CD4-positive, alpha-beta T cell (primary cell): ENCODE measurements around the gene ATF2. TPM values are rescaled to one million over a fixed set of nuclear protein-coding genes. Genes with fewer than 3 reads are reported as not detected.

Experiments
- ATAC-seq: fragments of 200-7000 bp; cut with Tn5 transposase; one replicate; pipeline ENCODE4 v1.10.0; 2022; ENCODE audit warnings: mild to moderate bottlenecking; ENCODE audit not compliant: poor library complexity
- CTCF ChIA-PET: fragments of 350-600 bp; sonication (Branson Sonifier 250); formaldehyde crosslinking; loops from one replicate; lab custom pipeline; 2021; ENCODE audit warnings: antibody characterized with exemption, inconsistent platforms; lab: Charles Lee
- POLR2A ChIA-PET: fragments of 350-600 bp; sonication (Branson Sonifier 250); formaldehyde crosslinking; loops from one replicate; lab custom pipeline; 2021; ENCODE audit warnings: antibody characterized with exemption, inconsistent platforms; lab: Charles Lee
- DNase-seq, 14 experiments: peaks; one replicate each; pipeline ENCODE4 v3.0.0-alpha.2; 2013 to 2020; ENCODE audit warnings: mixed read lengths in 2 of 14
- H3K27ac ChIP-seq, 2 donors: one replicate each; pipeline versions ENCODE4 v1.5.1 to v1.7.0; 2013; ENCODE audit warnings: low read length in 2 of 2, low read depth in 1 of 2, mild to moderate bottlenecking in 1 of 2
- H3K27me3 ChIP-seq, 2 experiments: 1 replicate in 1 of 2; 2 replicates in 1 of 2; pipeline versions ENCODE4 v1.6.1 to v1.7.0; 2013; ENCODE audit warnings: low read length in 2 of 2, control low read depth in 1 of 2, mild to moderate bottlenecking in 1 of 2, moderate library complexity in 1 of 2; ENCODE audit not compliant: insufficient read depth in 2 of 2, control insufficient read depth in 1 of 2
- H3K36me3 ChIP-seq: one replicate; pipeline ENCODE4 v1.6.1; 2013; ENCODE audit warnings: low read length, control low read depth; ENCODE audit not compliant: insufficient read depth
- H3K4me1 ChIP-seq: one replicate; pipeline ENCODE4 v1.6.1; 2013; ENCODE audit warnings: low read length, control low read depth; ENCODE audit not compliant: insufficient read depth
- H3K4me3 ChIP-seq: one replicate; pipeline ENCODE4 v1.5.1; 2013; ENCODE audit warnings: mild to moderate bottlenecking, low read length, moderate library complexity
- H3K9me3 ChIP-seq, 2 experiments: 1 replicate in 1 of 2; 2 replicates in 1 of 2; pipeline versions ENCODE4 v1.6.1 to v1.7.0; 2013; ENCODE audit warnings: low read length in 2 of 2, mild to moderate bottlenecking in 2 of 2, control low read depth in 1 of 2, moderate library complexity in 1 of 2; ENCODE audit not compliant: control insufficient read depth in 1 of 2, insufficient read depth in 1 of 2
- H3K27ac Mint-ChIP-seq: one replicate; pipeline ENCODE4 v1.8.0; 2020; ENCODE audit warnings: mixed read lengths
- H3K27me3 Mint-ChIP-seq: one replicate; pipeline ENCODE4 v1.8.0; 2021; ENCODE audit warnings: mixed read lengths
- H3K36me3 Mint-ChIP-seq: one replicate; pipeline ENCODE4 v1.8.0; 2021; ENCODE audit warnings: low read depth, mixed read lengths
- H3K4me1 Mint-ChIP-seq: one replicate; pipeline ENCODE4 v1.8.0; 2021; ENCODE audit warnings: low read depth, mixed read lengths
- H3K4me3 Mint-ChIP-seq: one replicate; pipeline ENCODE4 v1.8.0; 2020; ENCODE audit warnings: mild to moderate bottlenecking, mixed read lengths
- H3K9me3 Mint-ChIP-seq: one replicate; pipeline ENCODE4 v1.8.0; 2020; ENCODE audit warnings: mixed read lengths
- intact Hi-C, 2 experiments: fragments of 100-400 bp; cut with DNase I in 1 of 2; cut with micrococcal nuclease in 1 of 2; formaldehyde crosslinking; loops; one replicate each; pipeline versions ENCODE4 v1.15.1 to v1.9.0; 2023 to 2025; cut with DNase I, micrococcal nuclease
- total RNA-seq, 174 experiments: library from RNA in 2 of 174; stranded (reverse) in 2 of 174; gene quantifications; one replicate each; pipeline ENCODE4 v1.2.3 and lab custom pipeline; 2021 to 2026
- TF ChIP-seq, protein P1 (sequence below): fragments of 200-600 bp; IDR thresholded peaks from one replicate; pipeline ENCODE4 v1.8.0; 2022; ENCODE audit warnings: antibody characterized with exemption, mild to moderate bottlenecking

ATF2 gene
- total RNA-seq, 2 experiments from 2014 or later = 44.7 to 44.8 TPM

DNA sequence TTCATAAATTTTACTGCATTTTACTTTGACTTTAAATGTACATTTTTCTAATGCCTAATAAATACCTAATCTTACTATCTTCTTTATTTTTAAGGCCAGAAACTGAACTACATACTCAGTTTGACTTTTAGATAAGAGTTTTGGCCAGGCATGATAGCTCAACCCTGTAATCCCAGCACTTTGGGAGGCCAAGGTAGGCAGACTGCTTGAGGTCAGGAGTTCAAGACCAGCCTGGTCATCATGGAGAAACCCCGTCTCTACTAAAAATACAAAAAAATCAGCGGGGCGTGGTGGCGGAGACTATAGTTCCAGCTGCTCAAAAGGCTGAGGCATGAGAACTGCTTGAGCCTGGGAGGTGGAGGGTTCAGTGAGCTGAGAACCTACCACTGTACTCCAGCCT lies 9.1 kb downstream of the ATF2 start:
- H3K9me3 Mint-ChIP-seq = no peaks in the 10 kb centered on the region
- peaks cover 26% of the 10 kb centered on the region for H3K36me3 Mint-ChIP-seq
- peaks cover 58% of the 10 kb centered on the region for H3K4me1 Mint-ChIP-seq
- no peak for ATAC-seq
- no peaks in the 10 kb centered on the region for H3K36me3 ChIP-seq
- no peak overlapping the region for H3K4me3 ChIP-seq
- H3K27ac Mint-ChIP-seq = no peak overlapping the region
- intact Hi-C loops = no loop called here
- peaks cover 7% of the 10 kb centered on the region for H3K4me1 ChIP-seq
- no peaks in the 10 kb centered on the region for H3K27me3 Mint-ChIP-seq
- no peaks in the 10 kb centered on the region for H3K27me3 ChIP-seq
- H3K4me3 Mint-ChIP-seq = no peak overlapping the region
- DNase-seq = no peak
- CTCF ChIA-PET = no interaction called here
- H3K9me3 ChIP-seq = no peaks in the 10 kb centered on the region
- H3K27ac ChIP-seq = no peak overlapping the region
- POLR2A ChIA-PET = interaction anchor here (0.8 kb wide), 1 partner anchor 9 kb away, joined by 3 read pairs; the partner anchor contains the start of gene ATF2
- TF ChIP-seq, protein P1, sequence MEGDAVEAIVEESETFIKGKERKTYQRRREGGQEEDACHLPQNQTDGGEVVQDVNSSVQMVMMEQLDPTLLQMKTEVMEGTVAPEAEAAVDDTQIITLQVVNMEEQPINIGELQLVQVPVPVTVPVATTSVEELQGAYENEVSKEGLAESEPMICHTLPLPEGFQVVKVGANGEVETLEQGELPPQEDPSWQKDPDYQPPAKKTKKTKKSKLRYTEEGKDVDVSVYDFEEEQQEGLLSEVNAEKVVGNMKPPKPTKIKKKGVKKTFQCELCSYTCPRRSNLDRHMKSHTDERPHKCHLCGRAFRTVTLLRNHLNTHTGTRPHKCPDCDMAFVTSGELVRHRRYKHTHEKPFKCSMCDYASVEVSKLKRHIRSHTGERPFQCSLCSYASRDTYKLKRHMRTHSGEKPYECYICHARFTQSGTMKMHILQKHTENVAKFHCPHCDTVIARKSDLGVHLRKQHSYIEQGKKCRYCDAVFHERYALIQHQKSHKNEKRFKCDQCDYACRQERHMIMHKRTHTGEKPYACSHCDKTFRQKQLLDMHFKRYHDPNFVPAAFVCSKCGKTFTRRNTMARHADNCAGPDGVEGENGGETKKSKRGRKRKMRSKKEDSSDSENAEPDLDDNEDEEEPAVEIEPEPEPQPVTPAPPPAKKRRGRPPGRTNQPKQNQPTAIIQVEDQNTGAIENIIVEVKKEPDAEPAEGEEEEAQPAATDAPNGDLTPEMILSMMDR = no peak

DNA sequence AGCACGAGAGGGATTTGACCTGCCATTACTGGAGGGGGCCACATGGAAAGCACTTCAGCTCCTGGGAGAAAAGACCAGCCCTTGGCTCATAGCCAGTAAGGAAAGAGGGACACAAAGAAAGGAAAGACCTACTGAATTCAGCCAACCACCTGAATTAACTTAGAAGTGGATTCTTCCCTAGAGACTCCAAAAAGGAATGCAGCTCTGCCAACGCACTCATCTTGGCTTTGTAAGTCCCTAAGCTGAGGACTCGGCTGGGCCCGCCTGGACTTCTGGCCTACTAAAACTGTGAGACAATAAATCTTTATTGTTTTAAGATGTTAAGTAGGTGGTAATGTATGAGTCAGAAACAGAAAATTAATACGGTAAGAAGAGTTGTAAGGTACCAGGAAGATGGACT lies 11.5 kb downstream of the ATF2 start:
- ChIA-PET CTCF (no interaction called here), POLR2A (no interaction called here)
- no peaks in the 10 kb centered on the region for H3K27me3 Mint-ChIP-seq
- H3K9me3 Mint-ChIP-seq = no peaks in the 10 kb centered on the region
- H3K36me3 Mint-ChIP-seq = peaks cover 26% of the 10 kb centered on the region
- Histone ChIP-seq H3K4me1 (peaks cover 7% of the 10 kb centered on the region), H3K36me3 (no peaks in the 10 kb centered on the region), H3K27me3 (no peaks in the 10 kb centered on the region), H3K4me3 (no peak overlapping the region), H3K27ac (no peak overlapping the region), H3K9me3 (no peaks in the 10 kb centered on the region)
- no peak overlapping the region for H3K27ac Mint-ChIP-seq
- intact Hi-C loops = no loop called here
- H3K4me3 Mint-ChIP-seq = no peak overlapping the region
- ATAC-seq = no peak
- TF ChIP-seq, protein P1 = no peak
- DNase-seq = no peak
- peaks cover 65% of the 10 kb centered on the region for H3K4me1 Mint-ChIP-seq

DNA sequence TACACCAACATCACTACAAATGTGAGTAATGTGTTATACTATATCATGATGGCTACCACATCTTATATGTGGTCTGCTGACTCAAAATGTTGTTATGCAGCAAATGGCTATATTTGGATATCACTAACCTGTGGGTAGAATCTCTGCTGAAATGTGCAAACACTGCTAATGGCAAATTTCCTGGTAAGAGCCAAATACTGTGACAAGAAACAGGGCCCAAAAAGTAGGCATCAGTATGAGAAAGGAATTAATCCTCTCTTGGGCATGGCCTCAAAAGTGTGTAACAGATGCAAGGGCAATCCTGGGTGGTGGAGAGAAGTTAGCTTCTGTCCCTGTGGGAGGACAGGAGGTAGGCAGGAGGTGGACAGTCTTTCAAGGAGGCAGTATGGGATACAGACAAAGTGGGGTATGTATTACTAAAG lies 13.3 kb downstream of the ATF2 start:
- H3K36me3 Mint-ChIP-seq = peaks cover 24% of the 10 kb centered on the region
- DNase-seq (no peak), ATAC-seq (peak; percentile 17)
- H3K9me3 Mint-ChIP-seq = no peaks in the 10 kb centered on the region
- H3K27me3 ChIP-seq = no peaks in the 10 kb centered on the region
- ChIA-PET CTCF (no interaction called here), POLR2A (no interaction called here)
- H3K4me1 ChIP-seq = no peaks in the 10 kb centered on the region
- no peaks in the 10 kb centered on the region for H3K27me3 Mint-ChIP-seq
- H3K4me3 Mint-ChIP-seq = no peak overlapping the region
- H3K36me3 ChIP-seq = peaks cover 3% of the 10 kb centered on the region
- H3K27ac ChIP-seq = no peak overlapping the region
- no peak overlapping the region for H3K27ac Mint-ChIP-seq
- intact Hi-C loops = loop anchor here in 1 of 2 experiments (5.0 kb wide), 1 partner anchor 48 kb away; no protein-coding TSS in a partner anchor
- TF ChIP-seq, protein P1 = no peak
- peaks cover 57% of the 10 kb centered on the region for H3K4me1 Mint-ChIP-seq
- H3K9me3 ChIP-seq = no peaks in the 10 kb centered on the region
- no peak overlapping the region for H3K4me3 ChIP-seq
